Thyroid gland (tissue), 4 donors: Measurements from ENCODE around the gene BLVRA. TPM values are rescaled to one million over a fixed set of nuclear protein-coding genes. Genes with fewer than 3 reads are reported as not detected.

Experiments
- DNase-seq, 2 donors: peaks; one replicate each; pipeline ENCODE4 v3.0.0-alpha.2; 2019
- H3K27ac ChIP-seq, 3 donors: fragments of 200-600 bp; sonication (generic); 1 replicate in 2 of 3; 2 replicates in 1 of 3; pipeline ENCODE4 v1.5.1; 2016 to 2019; ENCODE audit warnings: mild to moderate bottlenecking in 1 of 3, moderate library complexity in 1 of 3
- H3K27me3 ChIP-seq: fragments of 200-600 bp; sonication (generic); one replicate; pipeline ENCODE4 v1.5.1; 2019
- H3K36me3 ChIP-seq, 2 donors: fragments of 200-600 bp; sonication (generic); one replicate each; pipeline ENCODE4 v1.5.1; 2016 to 2019
- H3K4me1 ChIP-seq, 2 donors: fragments of 200-600 bp; sonication (generic); one replicate each; pipeline ENCODE4 v1.5.1; 2017 to 2019
- H3K4me3 ChIP-seq, 3 donors: fragments of 200-600 bp; sonication (generic); replicated peaks in 1 of 3; 1 replicate in 2 of 3; 2 replicates in 1 of 3; pipeline ENCODE4 v1.5.1; 2016; ENCODE audit warnings: mild to moderate bottlenecking in 1 of 3
- H3K9me3 ChIP-seq: fragments of 200-600 bp; sonication (generic); one replicate; pipeline ENCODE4 v1.5.1; 2017
- CTCF ChIP-seq, 6 experiments: fragments of 200-600 bp in 3 of 6; fragments of 450-650 bp in 3 of 6; sonication (generic) in 3 of 6; IDR thresholded peaks; one replicate each; pipeline ENCODE4 v1.5.1; 2016 to 2019; ENCODE audit warnings: antibody characterized with exemption in 6 of 6, mild to moderate bottlenecking in 2 of 6, inconsistent platforms in 1 of 6, moderate library complexity in 1 of 6
- POLR2A ChIP-seq, 2 donors: fragments of 450-650 bp; IDR thresholded peaks; one replicate each; pipeline ENCODE4 v1.6.1; 2017; ENCODE audit warnings: antibody characterized with exemption in 2 of 2, mild to moderate bottlenecking in 2 of 2, moderate library complexity in 1 of 2
- WGBS, 2 donors: methylation state at CpG; one replicate each; pipeline ENCODE4 v1.1.5; 2017; 5-methylcytosine and 5-hydroxymethylcytosine counted together
- intact Hi-C: fragments of 100-400 bp; cut with DNase I; formaldehyde crosslinking; loops from one replicate; pipeline ENCODE4 v1.15.1; 2023
- total RNA-seq, 4 donors: library from RNA; depleted of rRNA; stranded (reverse); fragments of >200 nt; gene quantifications; one replicate each; pipeline ENCODE4 v1.2.3, GENCODE V29; 2016

BLVRA gene
- total RNA-seq, 4 donors from 2014 or later = 28.5 to 44.5 (median 36.7) TPM

DNA sequence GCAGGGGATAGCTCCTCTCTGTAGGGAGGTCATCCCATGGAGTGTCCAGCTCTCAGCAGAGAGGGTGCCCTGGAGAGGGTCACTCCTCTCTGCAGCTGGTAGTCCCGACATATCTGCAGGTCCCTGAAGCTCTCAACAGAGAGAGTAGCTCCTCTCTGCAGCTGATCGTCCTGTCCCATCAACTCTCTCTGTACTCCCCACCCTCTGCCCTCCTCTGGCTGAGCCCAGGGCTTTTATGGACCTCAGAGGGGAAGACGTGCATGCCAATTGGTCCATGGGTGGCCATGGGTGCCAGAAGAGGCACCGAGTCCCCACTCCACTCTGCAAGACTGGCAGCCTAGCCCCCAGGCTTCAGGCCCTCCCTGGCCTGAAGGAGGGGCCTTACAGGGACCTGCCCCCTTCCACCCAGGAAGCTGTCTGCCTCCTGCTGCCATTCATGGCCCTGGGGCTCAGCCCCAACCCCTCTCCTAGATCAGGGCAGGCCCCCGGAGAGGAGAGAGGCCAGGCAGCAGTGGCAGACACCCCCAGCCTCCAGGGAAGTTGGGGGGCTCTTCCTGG lies 9.0 kb upstream of the BLVRA start:
- Histone ChIP-seq H3K27me3 (no peaks in the 10 kb centered on the region), H3K4me3 (no peak overlapping the region), H3K4me1 (no peaks in the 10 kb centered on the region), H3K9me3 (no peaks in the 10 kb centered on the region), H3K36me3 (no peaks in the 10 kb centered on the region), H3K27ac (no peak overlapping the region)
- TF ChIP-seq POLR2A (IDR thresholded peaks at IDR 0.05) (no peak), CTCF (IDR thresholded peaks at IDR 0.05) (no peak)
- intact Hi-C loops = no loop called here
- no peak for DNase-seq
- 60 to 66% methylated on average over 4 to 5 of the region's 5 CpGs for WGBS, 2 donors

- Histone ChIP-seq H3K9me3 (no peaks in the 10 kb centered on the region), H3K36me3 (no peaks in the 10 kb centered on the region), H3K27ac (no peak overlapping the region), H3K27me3 (no peaks in the 10 kb centered on the region), H3K4me1 (no peaks in the 10 kb centered on the region), H3K4me3 (no peak overlapping the region)
- intact Hi-C loops = no loop called here
- no peak for DNase-seq
- TF ChIP-seq POLR2A (IDR thresholded peaks at IDR 0.05) (no peak), CTCF (IDR thresholded peaks at IDR 0.05) (no peak)
- WGBS, 2 donors = 74 to 78% methylated on average over 9 to 13 of the region's 14 CpGs
Observed at GRCh38 chr7:43750016-43750887, 8.2 kb upstream of the BLVRA start.

DNA sequence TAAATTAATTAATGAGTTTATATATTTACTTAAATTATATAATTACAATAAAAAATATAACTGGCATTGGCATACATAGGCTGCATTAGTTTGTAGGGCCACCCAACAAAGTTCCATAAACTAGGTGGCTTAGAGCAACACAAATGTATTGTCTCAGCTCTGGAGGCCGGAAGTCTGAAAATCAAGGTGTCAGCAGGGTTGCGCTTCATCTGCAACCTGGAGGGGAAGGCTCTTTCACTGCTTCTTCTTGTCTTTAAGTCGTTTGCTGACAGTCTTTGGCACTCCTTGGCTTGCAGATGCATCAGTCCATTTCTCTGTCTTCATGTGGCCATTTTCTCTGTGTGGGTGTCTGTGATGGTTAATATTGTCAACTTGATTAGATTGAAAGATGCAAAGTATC lies 6.1 kb upstream of the BLVRA start:
- Histone ChIP-seq H3K9me3 (no peaks in the 10 kb centered on the region), H3K27me3 (no peaks in the 10 kb centered on the region), H3K4me1 (no peaks in the 10 kb centered on the region), H3K4me3 (no peak overlapping the region), H3K36me3 (no peaks in the 10 kb centered on the region), H3K27ac (no peak overlapping the region)
- no peak for DNase-seq
- WGBS, 2 donors = 83 to 84% methylated on average over 3 of the region's 3 CpGs
- intact Hi-C loops = no loop called here
- no peak for TF ChIP-seq CTCF (IDR thresholded peaks at IDR 0.05)
- no peak for TF ChIP-seq POLR2A (IDR thresholded peaks at IDR 0.05)

DNA sequence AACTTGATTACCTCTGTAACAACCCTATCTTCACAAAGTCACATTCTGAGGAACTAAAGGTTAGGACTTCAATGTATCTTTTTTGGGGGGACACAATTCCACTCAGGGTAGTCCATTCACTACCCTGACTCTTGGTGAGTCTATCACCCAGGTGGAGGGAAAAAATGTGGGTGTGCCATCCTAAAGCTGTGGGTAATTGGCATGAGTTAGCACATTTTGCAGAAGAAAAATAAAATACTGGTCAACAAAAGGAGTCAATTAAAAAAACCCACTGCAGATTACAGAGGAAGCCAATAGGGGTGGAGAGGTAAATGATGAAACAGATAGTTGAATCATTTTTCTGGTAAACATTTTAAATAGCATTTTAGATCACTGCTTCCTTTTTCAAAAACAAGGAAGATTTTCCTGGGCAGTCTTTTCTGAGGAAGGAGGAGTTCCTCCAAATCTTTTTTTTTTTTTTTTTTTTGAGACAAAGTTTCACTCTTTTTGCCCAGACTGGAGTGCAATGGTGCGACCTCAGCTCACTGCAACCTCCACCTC lies 5.1 kb upstream of the BLVRA start:
- no peaks in the 10 kb centered on the region for H3K36me3 ChIP-seq
- peaks cover 0 to 5% of the 10 kb centered on the region in 2 donors for H3K4me1 ChIP-seq
- TF ChIP-seq CTCF (IDR thresholded peaks at IDR 0.05) (no peak), POLR2A (IDR thresholded peaks at IDR 0.05) (no peak)
- no peak overlapping the region for H3K4me3 ChIP-seq
- no peak overlapping the region for H3K27ac ChIP-seq
- H3K9me3 ChIP-seq = no peaks in the 10 kb centered on the region
- intact Hi-C loops = no loop called here
- no peaks in the 10 kb centered on the region for H3K27me3 ChIP-seq
- 86 to 94% methylated on average over 1 of the region's 1 CpG for WGBS, 2 donors
- DNase-seq = no peak

DNA sequence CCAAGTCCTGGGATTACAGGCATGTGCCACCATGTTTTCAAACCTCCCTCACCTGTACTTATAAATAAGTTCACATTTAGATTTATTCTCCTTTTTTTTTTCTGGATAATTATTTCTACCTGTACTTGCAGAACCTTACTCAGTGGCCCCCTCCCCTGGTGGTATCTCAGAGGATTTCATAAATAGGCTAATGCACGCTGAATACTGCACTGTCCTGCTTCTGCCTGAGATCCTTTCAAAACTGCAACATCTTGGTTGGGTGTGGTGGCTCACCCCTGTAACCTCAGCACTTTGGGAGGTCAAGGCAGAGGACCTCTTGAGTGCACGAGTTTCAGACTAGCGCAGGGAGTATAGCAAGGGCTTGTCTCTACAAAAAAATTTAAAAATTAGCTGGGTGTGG lies 4.6 kb upstream of the BLVRA start:
- DNase-seq = no peak
- H3K4me1 ChIP-seq = peaks cover 0 to 5% of the 10 kb centered on the region in 2 donors
- intact Hi-C loops = no loop called here
- H3K27ac ChIP-seq = no peak overlapping the region
- H3K36me3 ChIP-seq = no peaks in the 10 kb centered on the region
- H3K27me3 ChIP-seq = no peaks in the 10 kb centered on the region
- TF ChIP-seq POLR2A (IDR thresholded peaks at IDR 0.05) (no peak), CTCF (IDR thresholded peaks at IDR 0.05) (no peak)
- H3K9me3 ChIP-seq = no peaks in the 10 kb centered on the region
- WGBS, 2 donors = 89 to 92% methylated on average over 3 of the region's 3 CpGs
- H3K4me3 ChIP-seq = no peak overlapping the region
